GM23338 (cell line): Measurements from ENCODE around the gene UBQLNL. TPM values are rescaled to one million over a fixed set of nuclear protein-coding genes. Genes with fewer than 3 reads are reported as not detected.

Source experiments
- ATAC-seq: fragments of 200-7000 bp; cut with Tn5 transposase; 3 replicates; pipeline ENCODE4 v1.9.1; 2020
- DNase-seq: peaks from one replicate; pipeline ENCODE4 v3.0.0-alpha.2; 2015; ENCODE audit warnings: low spot score
- H2AFZ ChIP-seq: fragments of 200-600 bp; sonication (generic); 2 replicates; pipeline ENCODE4 v1.8.0; 2016; ENCODE audit warnings: antibody characterized with exemption, mild to moderate bottlenecking, moderate library complexity
- H3F3A ChIP-seq: fragments of 200-600 bp; sonication (generic); replicated peaks from 2 replicates; pipeline ENCODE4 v1.8.0; 2017; ENCODE audit warnings: antibody characterized with exemption, mixed run types, low read depth
- H3K27ac ChIP-seq: fragments of 200-600 bp; sonication (generic); 2 replicates; pipeline ENCODE4 v1.6.1; 2016; ENCODE audit warnings: low read depth
- H3K27me3 ChIP-seq: fragments of 200-600 bp; sonication (generic); 2 replicates; pipeline ENCODE4 v1.8.0; 2016; ENCODE audit warnings: mild to moderate bottlenecking, mixed run types, moderate library complexity; ENCODE audit not compliant: insufficient read depth
- H3K36me3 ChIP-seq: fragments of 200-600 bp; sonication (generic); 2 replicates; pipeline ENCODE4 v1.8.0; 2016; ENCODE audit warnings: mild to moderate bottlenecking; ENCODE audit not compliant: insufficient read depth
- H3K4me1 ChIP-seq: fragments of 200-600 bp; sonication (generic); 2 replicates; pipeline ENCODE4 v1.8.0; 2016; ENCODE audit warnings: mild to moderate bottlenecking, moderate library complexity; ENCODE audit not compliant: insufficient read depth
- H3K4me2 ChIP-seq: fragments of 200-600 bp; sonication (generic); 2 replicates; pipeline ENCODE4 v1.7.1; 2017; ENCODE audit warnings: mixed run types
- H3K4me3 ChIP-seq: fragments of 200-600 bp; sonication (generic); 2 replicates; pipeline ENCODE4 v1.6.1; 2016; ENCODE audit warnings: mixed run types
- H3K79me2 ChIP-seq: fragments of 200-600 bp; sonication (generic); replicated peaks from 2 replicates; pipeline ENCODE4 v1.8.0; 2017; ENCODE audit warnings: mild to moderate bottlenecking; ENCODE audit not compliant: insufficient read depth
- H3K9me2 ChIP-seq: fragments of 200-600 bp; sonication (generic); 2 replicates; pipeline ENCODE4 v1.8.0; 2017; ENCODE audit not compliant: insufficient read depth
- H4K20me1 ChIP-seq: fragments of 200-600 bp; sonication (generic); replicated peaks from 2 replicates; pipeline ENCODE4 v1.8.0; 2017; ENCODE audit warnings: mild to moderate bottlenecking; ENCODE audit not compliant: insufficient read depth
- H3K27ac Mint-ChIP-seq: 2 replicates; pipeline ENCODE4 v1.8.0; 2020; ENCODE audit warnings: inconsistent platforms, mild to moderate bottlenecking, moderate library complexity, mixed read lengths
- H3K27me3 Mint-ChIP-seq: 3 replicates; pipeline ENCODE4 v1.8.0; 2022; ENCODE audit warnings: low read depth, mild to moderate bottlenecking, moderate library complexity, mixed read lengths, inconsistent platforms; ENCODE audit not compliant: insufficient read depth, poor library complexity
- H3K36me3 Mint-ChIP-seq: 3 replicates; pipeline ENCODE4 v1.8.0; 2021; ENCODE audit warnings: low read depth, mild to moderate bottlenecking, inconsistent platforms, moderate library complexity, mixed read lengths
- H3K4me1 Mint-ChIP-seq: 3 replicates; pipeline ENCODE4 v1.8.0; 2020; ENCODE audit warnings: mild to moderate bottlenecking, inconsistent platforms, mixed read lengths
- H3K4me3 Mint-ChIP-seq: 3 replicates; pipeline ENCODE4 v1.8.0; 2021; ENCODE audit warnings: moderate library complexity, mild to moderate bottlenecking, inconsistent platforms, mixed read lengths
- H3K9me3 Mint-ChIP-seq: 3 replicates; pipeline ENCODE4 v1.8.0; 2020; ENCODE audit warnings: moderate library complexity, mild to moderate bottlenecking, inconsistent platforms, mixed read lengths
- CREB1 ChIP-seq: fragments of 250-450 bp; sonication (Bioruptor Pico); IDR thresholded peaks from 2 replicates; pipeline ENCODE4 v1.5.0; 2020; ENCODE audit warnings: low read depth, mild to moderate bottlenecking, moderate library complexity
- CTCF ChIP-seq, 2 experiments: fragments of 200-600 bp in 1 of 2; sonication (generic) in 1 of 2; conservative IDR thresholded peaks; 2 replicates each; pipeline versions ENCODE4 v1.5.1 to v1.6.1; 2016 to 2017; ENCODE audit warnings: antibody characterized with exemption in 2 of 2, low read depth in 2 of 2, mild to moderate bottlenecking in 2 of 2, moderate library complexity in 1 of 2
- ETS1 ChIP-seq: IDR thresholded peaks from 2 replicates; pipeline ENCODE4 v1.6.1; 2016; ENCODE audit warnings: antibody characterized with exemption
- EZH2 ChIP-seq: fragments of 200-600 bp; sonication (generic); IDR thresholded peaks from one replicate; pipeline ENCODE4 v1.8.0; 2017; ENCODE audit warnings: antibody characterized with exemption, mild to moderate bottlenecking, low read depth; ENCODE audit not compliant: unreplicated experiment
- NANOG ChIP-seq: IDR thresholded peaks from 2 replicates; pipeline ENCODE4 v1.6.1; 2016; ENCODE audit warnings: antibody characterized with exemption, borderline replicate concordance
- POLR2AphosphoS5 ChIP-seq: IDR thresholded peaks from 2 replicates; pipeline ENCODE4 v1.6.1; 2016; ENCODE audit warnings: antibody characterized with exemption, low read depth
- STAT1 ChIP-seq: IDR thresholded peaks from one replicate; pipeline ENCODE4 v1.6.1; 2016; ENCODE audit warnings: antibody characterized with exemption; ENCODE audit not compliant: unreplicated experiment
- ZNF114 ChIP-seq: fragments of 250-450 bp; sonication (Bioruptor Pico); IDR thresholded peaks from 2 replicates; pipeline ENCODE4 v1.5.0; 2020; ENCODE audit warnings: mild to moderate bottlenecking, moderate library complexity
- ZNF331 ChIP-seq: fragments of 250-450 bp; sonication (Bioruptor Pico); IDR thresholded peaks from 2 replicates; pipeline ENCODE4 v1.5.0; 2020; ENCODE audit warnings: low read depth, mild to moderate bottlenecking, moderate library complexity
- ZNF462 ChIP-seq: fragments of 250-450 bp; sonication (Bioruptor Pico); IDR thresholded peaks from 2 replicates; pipeline ENCODE4 v1.5.0; 2020; ENCODE audit warnings: mild to moderate bottlenecking, moderate library complexity
- polyA plus RNA-seq: library from polyadenylated mRNA; unstranded; fragments of >200 nt; fragmentation: Nextera tagmentation; extraction: Ambion mirVana; gene quantifications from 2 replicates; pipeline ENCODE4 v1.2.1, GENCODE V29; 2016
- total RNA-seq: library from RNA; depleted of rRNA; stranded (reverse); fragments of >200 nt; shearing (Covaris generic); gene quantifications from 2 replicates; pipeline ENCODE4 v1.2.3, GENCODE V29; 2014

Gene UBQLNL
- total and polyA plus RNA-seq, 2 experiments from 2014 or later, result 0.52 TPM; not detected in 1

- no peaks in the 10 kb centered on the region for H3F3A ChIP-seq
- no peak for ATAC-seq
- H3K9me2 ChIP-seq, result no peaks in the 10 kb centered on the region; the same call in 1 of the 2 replicates
- H4K20me1 ChIP-seq, result no peaks in the 10 kb centered on the region
- H3K36me3 ChIP-seq, result no peaks in the 10 kb centered on the region
- no peak overlapping the region for H3K27ac Mint-ChIP-seq
- H3K79me2 ChIP-seq, result no peaks in the 10 kb centered on the region
- no peak overlapping the region for H3K4me3 ChIP-seq
- H2AFZ ChIP-seq, result no peak overlapping the region
- TF ChIP-seq EZH2 (no peak), POLR2AphosphoS5 (no peak), CTCF (conservative IDR thresholded peaks at IDR 0.05; ENCODE audit: low read depth in 2 of 2) (no peak), ETS1 (no peak), STAT1 (no peak), ZNF331 (CRISPR knock-in tag) (no peak), CREB1 (no peak)
- no peaks in the 10 kb centered on the region for H3K36me3 Mint-ChIP-seq
- peaks cover 7% of the 10 kb centered on the region for H3K4me1 Mint-ChIP-seq
- no peaks in the 10 kb centered on the region for H3K9me3 Mint-ChIP-seq
- DNase-seq, result no peak
- H3K4me2 ChIP-seq, result no peak overlapping the region
- no peak overlapping the region for H3K27ac ChIP-seq
- H3K27me3 ChIP-seq, result no peaks in the 10 kb centered on the region
- no peaks in the 10 kb centered on the region for H3K4me1 ChIP-seq
- H3K27me3 Mint-ChIP-seq, result peaks cover 8% of the 10 kb centered on the region
- H3K4me3 Mint-ChIP-seq, result no peak overlapping the region
Measured at GRCh38 chr11:5508605-5509004, 7.9 kb downstream of the UBQLNL start.

GRCh38 chr11:5507933-5508305 is 8.6 kb downstream of the UBQLNL start:
- H3K4me1 Mint-ChIP-seq, result peaks cover under 1% of the 10 kb centered on the region; the same call in 2 of the 3 replicates
- no peaks in the 10 kb centered on the region for H3K9me3 Mint-ChIP-seq
- H3K4me2 ChIP-seq, result no peak overlapping the region
- H3K4me1 ChIP-seq, result no peaks in the 10 kb centered on the region
- ATAC-seq (no peak), DNase-seq (no peak)
- no peaks in the 10 kb centered on the region for H3K79me2 ChIP-seq
- no peaks in the 10 kb centered on the region; the same call in 1 of the 2 replicates for H3K9me2 ChIP-seq
- H3K27ac ChIP-seq, result no peak overlapping the region
- H3K27me3 Mint-ChIP-seq, result peaks cover 8% of the 10 kb centered on the region
- no peaks in the 10 kb centered on the region for H3K36me3 Mint-ChIP-seq
- H3K36me3 ChIP-seq, result no peaks in the 10 kb centered on the region
- TF ChIP-seq ZNF114 (CRISPR knock-in tag) (no peak), ETS1 (no peak), ZNF462 (no peak), STAT1 (no peak), POLR2AphosphoS5 (no peak), EZH2 (no peak), NANOG (no peak)
- H3K4me3 ChIP-seq, result no peak overlapping the region
- H2AFZ ChIP-seq, result no peak overlapping the region
- no peaks in the 10 kb centered on the region for H3F3A ChIP-seq
- no peak overlapping the region for H3K27ac Mint-ChIP-seq
- H3K27me3 ChIP-seq, result no peaks in the 10 kb centered on the region
- no peak overlapping the region for H3K4me3 Mint-ChIP-seq
- no peaks in the 10 kb centered on the region for H4K20me1 ChIP-seq
